ENCODE data around the gene PCDHGA1.
"Not testable (repeated sequence)": the region's sequence is repeated elsewhere in the genome, so short reads cannot be mapped to it uniquely, and the experiment has no call there.

PCDHGA1 gene

DNA sequence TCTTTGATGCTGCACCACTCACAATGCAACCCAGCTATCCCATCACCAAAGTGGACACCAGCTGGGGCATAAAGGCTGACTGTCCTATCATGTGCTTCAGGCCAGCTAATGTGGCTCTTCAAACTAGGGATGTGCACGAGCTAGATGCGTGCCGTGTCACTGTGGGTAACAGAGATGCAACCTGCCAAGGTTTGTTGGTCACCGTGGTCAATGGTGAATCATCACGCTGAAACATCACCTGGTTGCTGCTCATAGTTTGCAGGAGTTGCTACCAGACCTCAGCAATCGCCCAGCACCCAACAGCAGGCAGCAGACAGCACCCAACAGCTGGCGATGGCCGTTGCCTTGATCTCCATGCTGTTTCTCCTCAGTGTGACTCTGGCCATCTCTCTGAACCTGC, 2.1 kb upstream of the PCDHGA1 start:
- DNase-seq (ENCODE audit: extremely low read depth, insufficient read length), result no peak
- TF ChIP-seq, protein P1, sequence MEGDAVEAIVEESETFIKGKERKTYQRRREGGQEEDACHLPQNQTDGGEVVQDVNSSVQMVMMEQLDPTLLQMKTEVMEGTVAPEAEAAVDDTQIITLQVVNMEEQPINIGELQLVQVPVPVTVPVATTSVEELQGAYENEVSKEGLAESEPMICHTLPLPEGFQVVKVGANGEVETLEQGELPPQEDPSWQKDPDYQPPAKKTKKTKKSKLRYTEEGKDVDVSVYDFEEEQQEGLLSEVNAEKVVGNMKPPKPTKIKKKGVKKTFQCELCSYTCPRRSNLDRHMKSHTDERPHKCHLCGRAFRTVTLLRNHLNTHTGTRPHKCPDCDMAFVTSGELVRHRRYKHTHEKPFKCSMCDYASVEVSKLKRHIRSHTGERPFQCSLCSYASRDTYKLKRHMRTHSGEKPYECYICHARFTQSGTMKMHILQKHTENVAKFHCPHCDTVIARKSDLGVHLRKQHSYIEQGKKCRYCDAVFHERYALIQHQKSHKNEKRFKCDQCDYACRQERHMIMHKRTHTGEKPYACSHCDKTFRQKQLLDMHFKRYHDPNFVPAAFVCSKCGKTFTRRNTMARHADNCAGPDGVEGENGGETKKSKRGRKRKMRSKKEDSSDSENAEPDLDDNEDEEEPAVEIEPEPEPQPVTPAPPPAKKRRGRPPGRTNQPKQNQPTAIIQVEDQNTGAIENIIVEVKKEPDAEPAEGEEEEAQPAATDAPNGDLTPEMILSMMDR (IDR thresholded peaks at IDR 0.05; ENCODE audit: insufficient read depth, low read length, poor library complexity, severe bottlenecking), result no peak
- no peak overlapping the region for H3K4me3 ChIP-seq (replicated peaks; ENCODE audit: low read depth, low read length)
- H3K36me3 ChIP-seq (ENCODE audit: control insufficient read depth, insufficient read depth, low read length), result no peaks in the 10 kb centered on the region
- no peaks in the 10 kb centered on the region for H3K27me3 ChIP-seq (replicated peaks; ENCODE audit: control insufficient read depth, insufficient read depth, low read length)

DNA sequence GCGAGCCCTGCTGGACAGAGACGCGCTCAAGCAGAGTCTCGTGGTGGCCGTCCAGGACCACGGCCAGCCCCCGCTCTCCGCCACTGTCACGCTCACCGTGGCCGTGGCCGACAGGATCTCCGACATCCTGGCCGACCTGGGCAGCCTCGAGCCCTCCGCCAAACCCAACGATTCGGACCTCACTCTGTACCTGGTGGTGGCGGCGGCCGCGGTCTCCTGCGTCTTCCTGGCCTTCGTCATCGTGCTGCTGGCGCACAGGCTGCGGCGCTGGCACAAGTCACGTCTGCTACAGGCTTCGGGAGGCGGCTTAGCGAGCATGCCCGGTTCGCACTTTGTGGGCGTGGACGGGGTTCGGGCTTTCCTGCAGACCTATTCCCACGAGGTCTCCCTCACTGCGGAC, 2.3 kb downstream of the PCDHGA1 start:
- not testable (repeated sequence) for H3K27me3 ChIP-seq (replicated peaks; ENCODE audit: control insufficient read depth, insufficient read depth, low read length); H3K36me3 ChIP-seq (ENCODE audit: control insufficient read depth, insufficient read depth, low read length); DNase-seq (ENCODE audit: extremely low read depth, insufficient read length); H3K4me3 ChIP-seq (replicated peaks; ENCODE audit: low read depth, low read length)

DNA sequence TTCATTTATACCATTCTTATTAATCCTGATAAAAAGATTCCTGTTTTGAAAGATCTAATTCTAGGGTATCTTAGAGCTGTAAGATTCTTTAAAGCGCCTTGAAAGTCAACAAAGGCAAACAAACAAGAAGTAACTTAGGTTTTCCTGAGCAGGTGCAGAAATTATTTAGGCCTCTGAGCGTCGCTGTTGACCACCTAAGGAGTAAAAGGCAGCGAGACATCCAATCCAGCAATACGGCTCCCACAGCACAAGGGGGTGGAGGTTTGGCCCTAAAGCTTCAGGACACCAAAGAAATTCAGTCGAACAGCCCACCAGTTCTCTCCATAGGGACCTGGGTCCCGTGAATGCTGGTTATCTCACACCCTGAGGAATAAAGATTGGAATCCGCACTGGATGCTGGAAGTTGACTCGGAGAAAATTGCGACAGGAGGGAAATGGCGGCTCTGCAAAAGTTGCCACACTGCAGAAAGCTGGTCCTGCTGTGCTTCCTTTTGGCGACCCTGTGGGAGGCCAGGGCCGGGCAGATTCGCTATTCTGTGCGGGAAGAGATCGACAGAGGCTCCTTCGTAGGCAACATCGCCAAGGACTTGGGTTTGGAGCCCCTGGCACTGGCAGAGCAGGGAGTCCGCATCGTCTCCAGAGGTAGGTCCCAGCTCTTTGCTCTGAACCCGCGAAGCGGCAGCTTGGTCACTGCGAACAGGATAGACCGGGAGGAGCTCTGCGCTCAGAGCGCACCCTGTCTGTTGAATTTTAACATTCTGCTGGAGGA, 8.4 kb downstream of the PCDHGA1 start, which contains the start of gene PCDHGA2:
Gene PCDHGA2, plus strand, starts transcription at position 223 of the 769 bp plus-strand sequence.
- Histone ChIP-seq H3K36me3 (ENCODE audit: control insufficient read depth, insufficient read depth, low read length) (no peaks in the 10 kb centered on the region), H3K4me3 (replicated peaks; ENCODE audit: low read depth, low read length) (no peak within 1 kb of the TSS), H3K27me3 (replicated peaks; ENCODE audit: control insufficient read depth, insufficient read depth, low read length) (no peaks in the 10 kb centered on the region)
- TF ChIP-seq, protein P1 (IDR thresholded peaks at IDR 0.05; ENCODE audit: insufficient read depth, low read length, poor library complexity, severe bottlenecking), result peak; percentile 23
- no peak for DNase-seq (ENCODE audit: extremely low read depth, insufficient read length)

DNA sequence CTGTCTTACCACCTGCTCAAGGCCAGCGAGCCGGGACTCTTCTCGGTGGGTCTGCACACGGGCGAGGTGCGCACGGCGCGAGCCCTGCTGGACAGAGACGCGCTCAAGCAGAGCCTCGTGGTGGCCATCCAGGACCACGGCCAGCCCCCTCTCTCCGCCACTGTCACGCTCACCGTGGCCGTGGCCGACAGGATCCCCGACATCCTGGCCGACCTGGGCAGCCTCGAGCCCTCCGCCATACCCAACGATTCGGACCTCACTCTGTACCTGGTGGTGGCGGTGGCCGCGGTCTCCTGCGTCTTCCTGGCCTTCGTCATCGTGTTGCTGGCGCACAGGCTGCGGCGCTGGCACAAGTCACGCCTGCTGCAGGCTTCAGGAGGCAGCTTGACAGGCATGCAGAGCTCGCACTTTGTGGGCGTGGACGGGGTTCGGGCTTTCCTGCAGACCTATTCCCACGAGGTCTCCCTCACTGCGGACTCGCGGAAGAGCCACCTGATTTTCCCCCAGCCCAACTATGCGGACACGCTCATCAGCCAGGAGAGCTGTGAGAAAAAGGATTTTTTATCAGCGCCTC, 10.6 kb downstream of the PCDHGA1 start:
- H3K27me3 ChIP-seq (replicated peaks; ENCODE audit: control insufficient read depth, insufficient read depth, low read length); H3K4me3 ChIP-seq (replicated peaks; ENCODE audit: low read depth, low read length); H3K36me3 ChIP-seq (ENCODE audit: control insufficient read depth, insufficient read depth, low read length); DNase-seq (ENCODE audit: extremely low read depth, insufficient read length): not testable (repeated sequence)

DNA sequence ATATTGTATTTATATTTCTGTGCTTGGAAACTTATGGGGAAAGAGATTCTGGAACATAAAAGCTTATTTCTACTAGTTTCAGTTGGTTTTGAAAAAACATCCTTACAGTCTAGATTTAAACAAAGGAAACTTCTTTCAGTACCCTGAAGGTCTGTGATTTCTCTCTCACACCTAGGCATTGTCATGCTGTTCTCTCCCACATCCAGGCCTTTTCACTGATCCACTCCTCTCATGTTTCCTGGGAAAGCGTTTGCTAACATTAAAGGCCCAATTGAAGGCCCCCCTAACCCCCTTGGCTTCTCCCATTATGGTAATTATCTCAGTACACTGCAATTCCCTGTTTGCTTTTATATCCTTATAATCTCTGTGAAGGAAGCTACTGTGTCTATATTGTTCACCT, 12.5 kb downstream of the PCDHGA1 start:
- no peaks in the 10 kb centered on the region for H3K27me3 ChIP-seq (replicated peaks; ENCODE audit: control insufficient read depth, insufficient read depth, low read length)
- H3K36me3 ChIP-seq (ENCODE audit: control insufficient read depth, insufficient read depth, low read length), result no peaks in the 10 kb centered on the region
- no peak for DNase-seq (ENCODE audit: extremely low read depth, insufficient read length)
- no peak overlapping the region for H3K4me3 ChIP-seq (replicated peaks; ENCODE audit: low read depth, low read length)
- TF ChIP-seq, protein P1 (IDR thresholded peaks at IDR 0.05; ENCODE audit: insufficient read depth, low read length, poor library complexity, severe bottlenecking), result no peak

DNA sequence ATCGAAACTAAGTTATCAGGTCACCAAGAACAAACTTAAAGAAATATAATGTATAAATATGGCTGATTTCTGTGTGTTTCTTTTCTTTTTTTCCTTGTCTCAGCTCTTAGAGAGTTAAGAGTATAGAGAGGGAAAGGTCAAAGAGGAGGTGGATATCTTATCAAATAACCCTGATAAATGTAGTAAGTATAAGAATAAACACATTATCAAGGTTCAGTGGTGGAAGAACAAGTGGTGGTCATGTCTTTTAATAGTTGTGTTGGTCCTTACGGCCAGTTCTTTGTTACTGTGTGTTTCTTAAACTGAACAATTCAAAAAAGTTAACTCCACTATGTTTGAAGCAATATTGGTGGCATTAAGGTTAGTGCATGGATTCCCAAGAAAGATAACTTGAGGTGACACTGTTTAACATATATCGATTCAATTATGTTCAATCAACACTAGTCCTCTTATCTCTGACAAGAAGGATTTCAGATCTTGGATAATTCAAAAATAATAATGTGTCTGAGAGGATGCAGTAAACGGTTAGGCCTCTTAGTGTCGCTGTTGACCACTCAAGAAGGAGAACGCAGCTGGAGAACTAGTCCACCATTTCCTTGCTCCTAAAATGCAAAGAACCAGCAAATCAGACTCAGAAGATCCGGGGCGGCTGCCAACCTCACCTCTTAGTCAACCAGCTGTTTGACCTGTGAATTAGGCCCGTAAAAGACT, 13.1 kb downstream of the PCDHGA1 start, which contains the start of gene PCDHGA3:
Gene PCDHGA3, plus strand, starts transcription at position 588 of the 711 bp plus-strand sequence. CDS start 205 bp downstream, outside the sequence.
- Histone ChIP-seq H3K4me3 (replicated peaks; ENCODE audit: low read depth, low read length) (no peak within 1 kb of the TSS), H3K36me3 (ENCODE audit: control insufficient read depth, insufficient read depth, low read length) (no peaks in the 10 kb centered on the region), H3K27me3 (replicated peaks; ENCODE audit: control insufficient read depth, insufficient read depth, low read length) (no peaks in the 10 kb centered on the region)
- TF ChIP-seq, protein P1 (IDR thresholded peaks at IDR 0.05; ENCODE audit: insufficient read depth, low read length, poor library complexity, severe bottlenecking), result peak; percentile 23
- DNase-seq (ENCODE audit: extremely low read depth, insufficient read length), result no peak
